HG03064 (cell line): Measurements from ENCODE around the gene DIP2C.
"Not testable (repeated sequence)": the region's sequence is repeated elsewhere in the genome, so short reads cannot be mapped to it uniquely, and the experiment has no call there.

Experiments
- ATAC-seq: cut with Tn5 transposase; IDR thresholded peaks from one replicate; pipeline ENCODE4 v1.9.1; 2021; ENCODE audit warnings: low read depth; ENCODE audit not compliant: unreplicated experiment

DIP2C gene

GRCh38 chr10:697097-697875, 7.8 kb upstream of the DIP2C start:
- ATAC-seq = no peak

- no peak for ATAC-seq
These were observed 5.9 kb upstream of the DIP2C start for GRCh38 chr10:695396-695795.

DNA sequence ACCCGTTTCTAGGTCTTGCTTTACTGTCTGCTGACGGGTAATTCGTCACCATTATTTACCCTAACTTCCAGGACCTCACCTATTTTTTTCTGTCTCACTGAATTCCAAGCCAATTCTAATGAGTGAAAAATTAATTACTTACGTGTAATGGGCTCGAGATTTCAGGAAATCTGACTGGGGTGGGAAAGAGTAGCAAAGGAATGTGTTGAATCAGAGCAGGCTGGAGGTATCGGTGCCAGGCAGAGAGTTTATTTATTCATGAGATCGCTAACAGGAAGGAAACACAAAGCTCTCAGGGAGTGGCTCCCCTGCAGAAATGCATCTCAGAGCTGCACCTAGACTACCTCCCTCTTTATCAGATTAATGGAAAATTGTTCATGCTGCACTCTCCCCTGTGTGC, 4.0 kb upstream of the DIP2C start:
- no peak for ATAC-seq

GRCh38 chr10:692682-693351, 3.3 kb upstream of the DIP2C start:
- no peak for ATAC-seq

DNA sequence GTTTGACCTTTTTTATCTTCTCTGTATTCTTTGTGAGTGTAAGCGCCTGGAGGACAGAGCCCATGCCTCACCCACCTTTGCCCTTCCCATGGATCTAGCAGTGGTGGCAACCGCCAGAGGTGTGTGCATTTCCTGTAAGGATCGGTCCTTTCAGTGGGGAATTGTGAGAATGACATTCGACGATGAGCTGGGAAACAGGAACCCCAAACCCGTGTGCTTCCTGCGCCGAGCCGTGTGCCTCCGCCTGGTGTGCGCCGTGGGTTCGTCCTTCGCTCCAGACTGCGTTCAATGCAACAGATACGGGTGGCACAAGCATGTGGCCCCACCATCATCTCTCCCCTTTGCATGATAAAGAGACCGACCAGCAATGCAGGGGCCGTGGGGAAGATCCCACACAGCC, 1.7 kb upstream of the DIP2C start:
- no peak for ATAC-seq

DNA sequence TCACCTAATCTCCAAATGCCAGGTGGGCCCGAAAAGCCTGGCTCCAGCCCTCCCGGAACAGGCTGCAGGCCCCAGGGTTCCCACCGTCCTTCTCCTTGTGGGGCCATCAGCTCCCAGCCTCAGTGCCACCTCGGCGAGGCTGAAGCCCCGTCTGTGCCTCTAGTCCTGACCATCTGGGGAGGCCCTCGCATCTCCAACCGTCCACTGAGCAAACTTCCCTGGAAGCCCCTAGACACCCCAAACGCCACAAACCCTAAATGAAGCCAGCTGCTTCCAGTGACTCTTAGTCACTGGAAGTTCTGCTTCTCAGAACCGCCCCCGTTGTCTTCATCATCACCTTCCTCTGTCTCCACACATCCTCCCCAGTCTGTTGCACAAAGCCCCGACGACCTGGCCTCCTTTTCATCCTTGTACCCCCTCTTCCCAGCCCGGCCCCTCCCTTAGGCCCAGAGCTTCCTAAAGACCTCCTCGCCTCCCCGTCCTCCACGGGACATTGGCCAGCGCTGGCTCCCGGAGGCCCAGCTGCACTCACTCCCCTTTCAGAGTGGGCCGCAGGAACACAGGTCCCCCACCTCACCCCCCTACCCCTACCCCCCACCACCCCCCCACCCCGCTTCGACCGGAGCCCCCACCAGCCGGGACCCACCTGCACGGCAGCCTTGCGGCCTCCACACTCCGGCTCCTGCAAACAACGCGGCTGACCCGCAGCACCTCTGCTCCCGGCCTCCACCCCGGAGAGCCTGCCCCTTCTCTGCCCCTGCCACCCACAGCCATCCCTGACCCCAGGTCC, 1.1 kb upstream of the DIP2C start:
- ATAC-seq = no peak

- ATAC-seq = no peak
These were observed 382 bp downstream of the DIP2C start for GRCh38 chr10:689121-689451.

DNA sequence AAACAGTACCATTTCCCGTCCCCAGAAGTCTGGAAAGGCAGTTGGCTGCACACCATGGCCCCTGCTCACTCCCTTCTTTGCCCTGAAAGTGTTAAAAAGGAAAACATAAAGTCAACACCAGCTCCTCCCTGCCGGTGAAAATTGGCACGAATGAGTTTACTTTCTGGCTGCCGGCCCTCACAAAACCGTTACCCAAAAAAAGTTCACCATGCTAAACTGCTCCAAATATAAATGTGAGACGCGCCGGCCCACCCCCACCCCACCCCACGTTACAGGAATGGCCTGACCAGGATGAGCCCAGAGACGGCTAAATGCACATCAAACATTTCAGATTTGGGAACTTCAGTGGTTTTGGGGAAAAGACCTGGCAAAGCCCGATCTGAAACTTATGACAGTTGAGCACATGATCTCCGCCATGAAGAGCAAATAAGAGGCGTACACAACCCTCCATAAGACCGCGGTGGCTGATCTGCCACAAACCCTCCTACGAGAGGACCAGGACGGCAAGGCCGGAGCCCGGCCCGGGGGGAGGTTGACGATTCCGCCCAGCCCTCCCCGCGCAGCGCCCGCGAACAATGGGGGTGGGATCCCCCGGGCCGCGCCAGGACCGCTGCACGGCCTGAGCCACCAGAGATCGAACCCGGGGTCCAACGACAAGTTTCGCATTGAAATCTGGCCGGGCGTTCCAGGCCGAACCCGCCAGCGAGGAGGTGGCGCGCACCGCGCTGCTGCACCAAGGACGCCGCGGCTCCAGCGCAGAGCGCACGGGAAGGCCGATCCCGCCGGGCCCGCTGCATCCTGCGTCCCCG, 952 bp downstream of the DIP2C start:
- no peak for ATAC-seq

GRCh38 chr10:687583-688311, 1.7 kb downstream of the DIP2C start:
- ATAC-seq = no peak

- ATAC-seq = no peak
These were observed 3.1 kb downstream of the DIP2C start for GRCh38 chr10:686155-686931.

- ATAC-seq = no peak
These were observed 3.9 kb downstream of the DIP2C start for GRCh38 chr10:685613-686012.

DNA sequence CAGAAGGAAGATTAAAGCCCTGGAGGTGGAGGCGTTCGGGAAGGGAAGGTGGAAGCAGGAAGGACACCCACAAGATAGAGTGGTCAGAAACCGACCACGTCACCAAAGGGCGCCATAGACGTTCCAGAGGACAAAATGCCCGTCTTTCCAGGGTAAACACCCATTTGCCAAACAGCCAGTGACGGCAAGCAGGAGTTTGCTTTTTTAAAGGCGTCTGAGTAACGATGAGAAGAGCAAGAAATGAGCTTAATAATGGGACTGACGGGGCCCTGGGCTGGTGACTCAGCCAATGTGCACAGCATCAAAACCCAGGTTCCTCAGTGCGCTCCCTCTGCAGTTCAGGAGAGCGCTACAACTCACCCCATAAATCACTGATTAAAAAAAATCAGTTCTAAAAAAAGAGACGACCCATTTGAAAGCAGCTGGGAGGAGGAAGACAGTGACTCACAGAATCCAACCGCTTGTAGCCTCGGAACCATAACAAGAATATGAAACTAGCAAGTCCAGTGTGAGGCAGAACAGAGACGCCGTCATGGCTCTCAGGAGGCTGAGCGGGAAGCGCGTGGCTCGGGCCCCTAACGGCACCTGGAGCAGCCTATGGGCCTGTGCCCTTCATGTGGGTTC, 5.9 kb downstream of the DIP2C start:
- ATAC-seq = no peak

DNA sequence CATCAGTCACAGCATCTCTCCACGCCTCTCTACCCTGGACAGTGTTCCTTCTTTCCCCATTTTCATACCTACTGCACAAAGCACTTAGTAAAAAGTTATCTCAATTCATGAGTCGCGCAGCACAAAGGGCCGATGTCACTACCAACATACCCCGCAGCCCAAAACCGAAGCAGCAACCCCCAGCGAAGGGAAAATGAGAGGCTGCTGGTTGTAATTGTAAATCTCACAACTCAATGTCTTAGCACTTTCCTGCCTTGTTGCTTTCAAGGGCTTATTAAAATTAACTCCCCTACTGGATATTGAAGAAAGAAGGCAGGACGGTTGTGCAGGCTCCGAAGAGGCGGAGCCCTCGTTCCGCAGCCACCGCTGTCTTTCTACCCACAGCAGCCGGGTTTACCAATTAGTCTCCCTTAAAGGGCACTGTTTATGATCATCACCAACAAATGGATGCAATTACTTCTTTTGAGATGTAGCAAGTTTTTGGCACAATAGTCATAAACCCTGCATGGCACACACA, 6.5 kb downstream of the DIP2C start:
- ATAC-seq = no peak

- ATAC-seq = no peak
These were observed 7.7 kb downstream of the DIP2C start for GRCh38 chr10:681670-682318.

DNA sequence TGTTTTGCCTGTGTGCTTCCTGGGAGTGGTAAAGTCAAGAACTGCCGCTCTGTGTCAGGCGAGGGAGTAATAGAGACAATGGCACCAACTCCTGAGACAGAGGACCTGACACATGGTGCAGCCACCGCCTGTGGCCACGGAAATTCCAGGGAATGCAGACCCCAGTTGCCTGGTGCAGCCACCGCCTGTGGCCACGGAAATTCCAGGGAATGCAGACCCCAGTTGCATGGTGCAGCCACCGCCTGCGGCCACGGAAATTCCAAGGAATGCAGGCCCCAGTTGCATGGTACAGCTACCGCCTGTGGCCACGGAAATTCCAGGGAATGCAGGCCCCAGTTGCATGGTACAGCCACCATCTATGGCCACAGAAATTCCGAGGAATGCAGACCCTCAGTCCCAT, 8.7 kb downstream of the DIP2C start:
- ATAC-seq = no peak

DNA sequence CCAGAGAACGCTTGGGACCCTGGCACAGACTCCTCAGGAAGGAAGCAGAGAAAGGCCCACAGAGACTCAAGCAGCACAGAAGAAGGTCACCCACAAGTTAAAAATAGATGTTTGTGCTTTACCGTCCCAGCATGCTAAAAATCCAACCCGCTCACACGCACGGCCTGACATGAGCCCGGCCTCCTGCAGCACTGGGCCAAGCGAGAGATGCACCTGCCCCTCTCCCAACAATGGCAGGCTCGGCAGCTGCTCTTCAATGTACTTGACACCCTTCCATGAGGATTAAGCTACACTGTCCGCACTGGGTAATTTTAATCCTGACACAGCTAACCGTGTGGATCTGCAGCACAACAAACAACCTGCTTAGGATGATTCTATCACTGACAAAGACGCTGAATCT, 9.3 kb downstream of the DIP2C start:
- ATAC-seq = no peak

- ATAC-seq = no peak
These were observed 9.9 kb downstream of the DIP2C start for GRCh38 chr10:679556-679955.

DNA sequence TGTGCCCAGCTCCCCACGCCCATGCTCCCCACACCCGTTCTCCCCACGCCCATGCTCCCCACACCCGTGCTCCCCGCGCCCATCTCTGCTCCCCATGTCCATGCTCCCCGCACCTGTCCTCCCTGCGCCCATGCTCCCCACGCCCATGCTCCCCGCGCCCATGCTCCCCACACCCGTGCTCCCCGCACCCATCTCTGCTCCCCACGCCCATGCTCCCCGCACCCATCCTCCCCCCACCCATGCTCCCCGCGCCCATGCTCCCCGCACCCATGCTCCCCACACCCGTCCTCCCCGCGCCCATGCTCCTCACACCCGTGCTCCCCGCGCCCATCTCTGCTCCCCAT, 10.8 kb downstream of the DIP2C start:
- not testable (repeated sequence) for ATAC-seq
